K562 (cell line): ENCODE data around the gene MLX. TPM values are rescaled to one million over a fixed set of nuclear protein-coding genes. Genes with fewer than 3 reads are reported as not detected.
A peak's percentile ranks its signal among the peaks of the same experiment; 100 is the strongest.

Experiments used
- ARHGAP35 ChIP-seq: fragments of 450-650 bp; IDR thresholded peaks from 2 replicates; pipeline ENCODE4 v1.6.1; 2018; ENCODE audit not compliant: partially characterized antibody
- BHLHE40 ChIP-seq: IDR thresholded peaks from 2 replicates; pipeline ENCODE4 v1.6.1; 2011; ENCODE audit warnings: low read length, improper control_type of control experiment
- BRD9 ChIP-seq: fragments of 450-650 bp; IDR thresholded peaks from 2 replicates; pipeline ENCODE4 v1.6.1; 2018; ENCODE audit warnings: low read depth; ENCODE audit not compliant: partially characterized antibody
- C11orf30 ChIP-seq: fragments of 450-650 bp; IDR thresholded peaks from 2 replicates; pipeline ENCODE4 v1.6.1; 2016; ENCODE audit warnings: low read depth, mild to moderate bottlenecking
- CBFB ChIP-seq: sonication (generic); formaldehyde crosslinking; IDR thresholded peaks from 2 replicates; pipeline ENCODE4 v1.4.0; 2020; ENCODE audit warnings: mild to moderate bottlenecking, missing genetic modification reagents
- FOS ChIP-seq: IDR thresholded peaks from 3 replicates; pipeline ENCODE4 v1.6.1; 2011; ENCODE audit not compliant: insufficient read length; ENCODE audit errors: extremely low read depth
- HCFC1 ChIP-seq: IDR thresholded peaks from 2 replicates; pipeline ENCODE4 v1.6.1; 2012; ENCODE audit warnings: low read depth, low read length, improper control_type of control experiment
- HDAC1 ChIP-seq, 2 experiments: fragments of 450-650 bp; IDR thresholded peaks; 2 replicates each; pipeline ENCODE4 v1.6.1; 2016 to 2017; ENCODE audit warnings: inconsistent platforms in 1 of 2, mild to moderate bottlenecking in 1 of 2, moderate library complexity in 1 of 2
- MAZ ChIP-seq, 2 experiments: fragments of 450-650 bp in 1 of 2; sonication (generic) in 1 of 2; formaldehyde crosslinking; IDR thresholded peaks in 1 of 2; conservative IDR thresholded peaks in 1 of 2; 2 replicates each; pipeline versions ENCODE4 v1.4.0 to v1.5.0; 2020; ENCODE audit warnings: mild to moderate bottlenecking in 1 of 2, missing genetic modification reagents in 1 of 2
- MBD2 ChIP-seq: sonication (generic); IDR thresholded peaks from 2 replicates; pipeline ENCODE4 v1.6.1; 2016; ENCODE audit warnings: low read depth, borderline replicate concordance
- MCM5 ChIP-seq: fragments of 450-650 bp; IDR thresholded peaks from 2 replicates; pipeline ENCODE4 v1.6.1; 2016; ENCODE audit warnings: low read depth
- MEIS2 ChIP-seq: fragments of 450-650 bp; IDR thresholded peaks from 2 replicates; pipeline ENCODE4 v1.6.1; 2014; ENCODE audit warnings: mild to moderate bottlenecking; ENCODE audit not compliant: partially characterized antibody
- NFYB ChIP-seq: IDR thresholded peaks from 2 replicates; pipeline ENCODE4 v1.6.1; 2011; ENCODE audit warnings: mild to moderate bottlenecking, moderate library complexity; ENCODE audit not compliant: insufficient read length; ENCODE audit errors: extremely low read depth
- NR3C1 ChIP-seq: sonication (generic); formaldehyde crosslinking; IDR thresholded peaks from 2 replicates; pipeline ENCODE4 v1.8.1; 2022; ENCODE audit warnings: missing genetic modification reagents
- PHB ChIP-seq: fragments of 250-450 bp; sonication (Bioruptor Pico); IDR thresholded peaks from 2 replicates; pipeline ENCODE4 v1.5.0; 2021
- POLR2A ChIP-seq: fragments of 450-650 bp; conservative IDR thresholded peaks from 2 replicates; pipeline ENCODE4 v1.6.1; 2016
- SMARCA5 ChIP-seq: fragments of 450-650 bp; IDR thresholded peaks from 2 replicates; pipeline ENCODE4 v1.6.1; 2016
- SRSF1 ChIP-seq: fragments of 200-400 bp; formaldehyde crosslinking; IDR thresholded peaks from 2 replicates; pipeline ENCODE4 v1.6.1; 2017; ENCODE audit warnings: mild to moderate bottlenecking, low read depth, low read length, moderate library complexity
- TBP ChIP-seq: optimal IDR thresholded peaks from 2 replicates; pipeline ENCODE3; 2011; ENCODE audit warnings: low read depth, low read length, improper control_type of control experiment
- VEZF1 ChIP-seq: fragments of 200-800 bp; sonication (Bioruptor generic); IDR thresholded peaks from 2 replicates; pipeline ENCODE4 v1.6.1; 2017; ENCODE audit warnings: missing genetic modification characterization, missing compliant biosample characterization
- ZFX ChIP-seq: sonication (generic); formaldehyde crosslinking; IDR thresholded peaks from 2 replicates; pipeline ENCODE4 v1.8.0; 2022; ENCODE audit warnings: mild to moderate bottlenecking, missing genetic modification reagents, moderate library complexity
- ZNF224 ChIP-seq: sonication (generic); formaldehyde crosslinking; IDR thresholded peaks from 2 replicates; pipeline ENCODE4 v1.8.0; 2022; ENCODE audit warnings: mild to moderate bottlenecking, missing genetic modification reagents
- ZNF311 ChIP-seq: fragments of 250-450 bp; sonication (Bioruptor Pico); IDR thresholded peaks from 2 replicates; pipeline ENCODE4 v1.4.0; 2020; ENCODE audit warnings: mild to moderate bottlenecking, moderate library complexity
- ZNF644 ChIP-seq: fragments of 200-800 bp; sonication (Bioruptor generic); IDR thresholded peaks from 2 replicates; pipeline ENCODE4 v1.6.1; 2016; ENCODE audit warnings: low read depth, missing genetic modification characterization, missing compliant biosample characterization
- ZNF695 ChIP-seq: fragments of 450-650 bp; formaldehyde crosslinking; IDR thresholded peaks from 2 replicates; pipeline ENCODE4 v1.4.0; 2020; ENCODE audit warnings: mild to moderate bottlenecking, moderate library complexity
- polyA plus RNA-seq, 8 experiments: library from polyadenylated mRNA; depleted of rRNA in 4 of 8; stranded (reverse) in 5 of 8; unstranded in 3 of 8; fragments of >200 nt; fragmentation: Nextera tagmentation in 2 of 8; fragmentation: Illumina TruSeq in 1 of 8; extraction: Ambion mirVana in 2 of 8; extraction: Trizol in 1 of 8; gene quantifications; 2 replicates each; pipeline versions ENCODE4 v1.2.1 to v1.2.3, GENCODE V29; 2011 to 2014; ENCODE audit warnings: inconsistent platforms in 1 of 8, missing spikeins in 1 of 8
- total RNA-seq, 7 experiments: library from RNA; depleted of rRNA in 6 of 7; stranded (reverse); fragments of >200 nt in 6 of 7; fragmentation: Illumina TruSeq in 2 of 7; extraction: Trizol in 2 of 7; gene quantifications; 2 replicates each; pipeline versions ENCODE4 v1.2.1 to v1.2.3, GENCODE V29; 2011 to 2021; ENCODE audit warnings: low replicate concordance in 1 of 7
- TF ChIP-seq, protein P1 (sequence below): IDR thresholded peaks from 2 replicates; pipeline ENCODE4 v1.6.1; 2011; ENCODE audit warnings: borderline replicate concordance, low read depth, mild to moderate bottlenecking, moderate library complexity, low read length; ENCODE audit not compliant: insufficient read depth, poor library complexity, severe bottlenecking

The MLX gene
- total and polyA plus RNA-seq, 9 of the 15 experiments (the other 6 are each of a cell fraction or from before 2014, with no cell fraction given) = 42.9 to 100 (median 58.9) TPM

DNA sequence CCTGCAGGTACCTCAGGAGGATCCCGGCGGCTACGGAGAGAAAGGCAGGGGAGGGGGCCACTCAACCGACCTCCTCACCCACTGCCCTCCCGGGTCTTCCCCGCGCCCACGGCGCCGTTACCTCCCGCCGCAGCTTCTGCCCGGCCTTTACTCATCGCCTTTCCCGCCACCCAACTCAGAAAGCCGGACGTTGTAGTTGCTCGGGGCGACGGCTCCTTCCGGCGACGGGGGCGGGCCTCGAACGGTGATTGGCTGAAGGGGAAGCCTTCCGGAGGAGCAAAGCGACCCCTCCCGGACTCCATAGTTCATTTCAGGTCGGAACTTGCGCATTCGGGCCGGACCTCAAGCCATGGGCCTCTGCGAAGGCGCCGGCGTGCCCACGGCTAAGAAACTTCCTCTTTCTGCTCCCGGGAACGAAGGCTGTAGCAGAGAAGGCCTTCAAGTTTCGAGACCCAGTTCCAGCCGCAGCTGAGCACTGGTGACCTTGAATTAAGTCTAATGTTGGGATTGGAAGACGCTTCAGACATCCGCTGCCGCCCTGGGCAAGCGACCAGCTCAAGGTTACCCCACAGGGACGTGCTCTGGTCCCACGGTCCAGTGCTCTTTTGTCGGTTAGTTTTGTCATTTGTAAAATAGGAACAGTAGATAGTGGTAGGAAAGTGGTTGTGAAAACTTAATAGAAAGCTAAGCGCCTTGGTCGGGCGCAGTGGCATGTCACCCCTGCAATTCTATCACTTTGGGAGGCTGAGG, 10.8 kb downstream of the MLX start, which contains the start of gene PSMC3IP (continued):
- TF ChIP-seq BHLHE40 (peak; percentile 21; the same call in 1 of the 2 replicates), ZNF224 (CRISPR knock-in tag) (no peak), FOS (peak; percentile 79), HCFC1 (peak; percentile 64), VEZF1 (CRISPR knock-in tag) (peak; percentile 47), ARHGAP35 (no peak), TBP (peak; percentile 84), ZFX (CRISPR knock-in tag) (peak; percentile 80), NR3C1 (CRISPR knock-in tag) (no peak), POLR2A (peak; percentile 92), PHB (no peak), C11orf30 (peak; percentile 84), HDAC1 (IDR thresholded peaks at IDR 0.05) (peak in 1 of 2 experiments; percentile 79; a peak in 2 of 4 replicates), MAZ (CRISPR knock-in tag; conservative IDR thresholded peaks at IDR 0.05 in 1 of 2, IDR thresholded peaks at IDR 0.05 in 1 of 2) (peak; percentile 44 to 97; a peak in 3 of 4 replicates), CBFB (CRISPR knock-in tag) (no peak; the same call in none of the 2 replicates), NFYB (peak; percentile 95), ZNF311 (no peak), SRSF1 (no peak), ZNF695 (peak; percentile 21; the same call in 1 of the 2 replicates), ZNF644 (peak; percentile 68; the same call in 1 of the 2 replicates), SMARCA5 (0 out of 2 replicates have a peak, but pooled peaks have one; percentile 38), MEIS2 (peak; percentile 42), MBD2 (peak; percentile 86), BRD9 (peak; percentile 36), MCM5 (no peak)
- TF ChIP-seq, protein P1, sequence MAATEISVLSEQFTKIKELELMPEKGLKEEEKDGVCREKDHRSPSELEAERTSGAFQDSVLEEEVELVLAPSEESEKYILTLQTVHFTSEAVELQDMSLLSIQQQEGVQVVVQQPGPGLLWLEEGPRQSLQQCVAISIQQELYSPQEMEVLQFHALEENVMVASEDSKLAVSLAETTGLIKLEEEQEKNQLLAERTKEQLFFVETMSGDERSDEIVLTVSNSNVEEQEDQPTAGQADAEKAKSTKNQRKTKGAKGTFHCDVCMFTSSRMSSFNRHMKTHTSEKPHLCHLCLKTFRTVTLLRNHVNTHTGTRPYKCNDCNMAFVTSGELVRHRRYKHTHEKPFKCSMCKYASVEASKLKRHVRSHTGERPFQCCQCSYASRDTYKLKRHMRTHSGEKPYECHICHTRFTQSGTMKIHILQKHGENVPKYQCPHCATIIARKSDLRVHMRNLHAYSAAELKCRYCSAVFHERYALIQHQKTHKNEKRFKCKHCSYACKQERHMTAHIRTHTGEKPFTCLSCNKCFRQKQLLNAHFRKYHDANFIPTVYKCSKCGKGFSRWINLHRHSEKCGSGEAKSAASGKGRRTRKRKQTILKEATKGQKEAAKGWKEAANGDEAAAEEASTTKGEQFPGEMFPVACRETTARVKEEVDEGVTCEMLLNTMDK = peak; percentile 63
